ENCODE measurements around the gene MTHFSD. TPM values are rescaled to one million over a fixed set of nuclear protein-coding genes. Genes with fewer than 3 reads are reported as not detected.
"Not testable (repeated sequence)": the region's sequence is repeated elsewhere in the genome, so short reads cannot be mapped to it uniquely, and the experiment has no call there.

The MTHFSD gene
- 11.9 TPM for polyA plus RNA-seq (ENCODE audit: insufficient read length)

- peak; percentile 88 for DNase-seq (ENCODE audit: low read depth)
Measured at GRCh38 chr16:86554917-86555703, at the start of gene MTHFSD. TSS of gene MTHFSD (minus strand) at chr16:86555235. CDS start at chr16:86555184, 51 bp downstream.

- no peak for DNase-seq (ENCODE audit: low read depth)
Measured at GRCh38 chr16:86604436-86605193, 49.6 kb upstream of the MTHFSD start.

GRCh38 chr16:86602521-86602920, 47.5 kb upstream of the MTHFSD start:
- no peak for DNase-seq (ENCODE audit: low read depth)

- no peak for DNase-seq (ENCODE audit: low read depth)
Measured at GRCh38 chr16:86601356-86601755, 46.3 kb upstream of the MTHFSD start.

GRCh38 chr16:86598607-86599565, 43.9 kb upstream of the MTHFSD start:
- DNase-seq (ENCODE audit: low read depth): no peak

- DNase-seq (ENCODE audit: low read depth): no peak
Measured at GRCh38 chr16:86597880-86598606, 43.0 kb upstream of the MTHFSD start.

- no peak for DNase-seq (ENCODE audit: low read depth)
Measured at GRCh38 chr16:86597126-86597879, 42.3 kb upstream of the MTHFSD start.

GRCh38 chr16:86595983-86596605, 41.1 kb upstream of the MTHFSD start:
- DNase-seq (ENCODE audit: low read depth): no peak

- DNase-seq (ENCODE audit: low read depth): no peak
Measured at GRCh38 chr16:86594721-86595120, 39.7 kb upstream of the MTHFSD start.

- no peak for DNase-seq (ENCODE audit: low read depth)
Measured at GRCh38 chr16:86593913-86594620, 39.0 kb upstream of the MTHFSD start.

GRCh38 chr16:86591270-86591669, 36.2 kb upstream of the MTHFSD start:
- DNase-seq (ENCODE audit: low read depth): no peak

GRCh38 chr16:86590501-86591144, 35.6 kb upstream of the MTHFSD start:
- DNase-seq (ENCODE audit: low read depth): no peak

- not testable (repeated sequence) for DNase-seq (ENCODE audit: low read depth)
Measured at GRCh38 chr16:86587955-86588354, 32.9 kb upstream of the MTHFSD start.

- DNase-seq (ENCODE audit: low read depth): no peak
Measured at GRCh38 chr16:86587487-86587886, 32.5 kb upstream of the MTHFSD start.

GRCh38 chr16:86585821-86586611, 31.0 kb upstream of the MTHFSD start:
- DNase-seq (ENCODE audit: low read depth): no peak

- no peak for DNase-seq (ENCODE audit: low read depth)
Measured at GRCh38 chr16:86584726-86585721, 30.0 kb upstream of the MTHFSD start.

Data from forelimb muscle (tissue), 1 donor.